Upper lobe of left lung (tissue), 6 donors: ENCODE data around the gene ZNF785. TPM values are rescaled to one million over a fixed set of nuclear protein-coding genes. Genes with fewer than 3 reads are reported as not detected.
A peak's percentile ranks its signal among the peaks of the same experiment; 100 is the strongest.

Experiments used
- ATAC-seq, 2 donors: fragments of 200-7000 bp; cut with Tn5 transposase; one replicate each; pipeline ENCODE4 v1.9.1; 2022; ENCODE audit warnings: mild to moderate bottlenecking in 2 of 2, moderate library complexity in 2 of 2; ENCODE audit not compliant: low FRiP score in 2 of 2
- DNase-seq, 2 donors: peaks; one replicate each; pipeline ENCODE4 v3.0.0-alpha.2; 2019 to 2020
- H3K27ac ChIP-seq, 4 donors: fragments of 200-600 bp; sonication (generic); one replicate each; pipeline ENCODE4 v1.5.1; 2016 to 2019
- H3K27me3 ChIP-seq, 4 donors: fragments of 200-600 bp; sonication (generic); one replicate each; pipeline ENCODE4 v1.5.1; 2017 to 2019
- H3K36me3 ChIP-seq, 4 donors: fragments of 200-600 bp; sonication (generic); one replicate each; pipeline ENCODE4 v1.5.1; 2016 to 2019
- H3K4me1 ChIP-seq, 4 donors: fragments of 200-600 bp; sonication (generic); one replicate each; pipeline ENCODE4 v1.5.1; 2018 to 2019
- H3K4me3 ChIP-seq, 4 donors: fragments of 200-600 bp; sonication (generic); one replicate each; pipeline ENCODE4 v1.5.1; 2017 to 2019; ENCODE audit warnings: mild to moderate bottlenecking in 2 of 4, moderate library complexity in 1 of 4
- H3K9me3 ChIP-seq, 4 donors: fragments of 200-600 bp; sonication (generic); one replicate each; pipeline ENCODE4 v1.5.1; 2018 to 2019
- CTCF ChIP-seq, 6 experiments: fragments of 450-650 bp in 4 of 6; fragments of 200-600 bp in 2 of 6; sonication (generic) in 2 of 6; IDR thresholded peaks; one replicate each; pipeline ENCODE4 v1.5.1; 2016 to 2019; ENCODE audit warnings: antibody characterized with exemption in 6 of 6
- EP300 ChIP-seq, 4 donors: sonication (generic); formaldehyde crosslinking; IDR thresholded peaks; one replicate each; pipeline ENCODE4 v1.5.1; 2017; ENCODE audit warnings: antibody characterized with exemption in 4 of 4, control low read depth in 2 of 4
- POLR2A ChIP-seq, 4 donors: fragments of 450-650 bp; IDR thresholded peaks; one replicate each; pipeline ENCODE4 v1.5.1; 2016 to 2017; ENCODE audit warnings: antibody characterized with exemption in 4 of 4, mild to moderate bottlenecking in 2 of 4
- POLR2AphosphoS5 ChIP-seq, 2 donors: sonication (generic); formaldehyde crosslinking; IDR thresholded peaks; one replicate each; pipeline ENCODE4 v1.5.1; 2017; ENCODE audit warnings: antibody characterized with exemption in 2 of 2
- WGBS, 2 donors: methylation state at CpG; one replicate each; pipeline ENCODE4 v1.1.5; 2017 to 2018; 5-methylcytosine and 5-hydroxymethylcytosine counted together
- small RNA-seq, 4 donors: library from RNA; depleted of rRNA; stranded (forward); fragments of <200 nt; gene quantifications; one replicate each; pipeline ENCODE3, GENCODE V24; 2016
- total RNA-seq, 6 donors: library from RNA; depleted of rRNA in 4 of 6; stranded (reverse); fragments of >200 nt in 4 of 6; gene quantifications; one replicate each; pipeline versions ENCODE4 v1.1.0 to v1.2.1, GENCODE V29; 2016 to 2021
- donor health status: DM: no; HTN: no; CAD: no; lungs with moderate emphysema.
- donor health status: DM: no; HTN: yes; CAD: no; lungs with severe emphysema.

The ZNF785 gene
- total RNA-seq, 6 donors from 2014 or later: 7.3 to 52.4 (median 15.3) TPM

- Histone ChIP-seq H3K9me3 (no peaks in the 10 kb centered on the region), H3K27ac (peak overlapping the region in 2 of 4 donors; percentile 96 to 98), H3K36me3 (peaks cover 0 to 28% (median 14%) of the 10 kb centered on the region in 4 donors), H3K4me1 (peaks cover 16 to 51% (median 29%) of the 10 kb centered on the region in 4 donors), H3K27me3 (no peaks in the 10 kb centered on the region), H3K4me3 (peak overlapping the region in 2 of 4 donors; percentile 79 to 83)
- DNase-seq (no peak), ATAC-seq (no peak)
- TF ChIP-seq POLR2A (IDR thresholded peaks at IDR 0.05): no peak
- TF ChIP-seq CTCF (IDR thresholded peaks at IDR 0.05): no peak
- TF ChIP-seq EP300 (IDR thresholded peaks at IDR 0.05): no peak
- no peak for TF ChIP-seq POLR2AphosphoS5 (IDR thresholded peaks at IDR 0.05)
- WGBS, 2 donors: 79% methylated on average over 7 of the region's 11 CpGs
Observed at GRCh38 chr16:30533146-30533522, 52.4 kb downstream of the ZNF785 start.

GRCh38 chr16:30532285-30533145 lies 53.0 kb downstream of the ZNF785 start:
- 96% methylated on average over 19 to 54 of the region's 57 CpGs for WGBS, 2 donors
- no peak for ATAC-seq
- H3K36me3 ChIP-seq: peaks cover 0 to 28% (median 14%) of the 10 kb centered on the region in 4 donors

More at GRCh38 chr16:30532285-30533145, 53.0 kb downstream of the ZNF785 start:
- TF ChIP-seq CTCF (IDR thresholded peaks at IDR 0.05) (no peak), POLR2A (IDR thresholded peaks at IDR 0.05) (no peak), POLR2AphosphoS5 (IDR thresholded peaks at IDR 0.05) (no peak), EP300 (IDR thresholded peaks at IDR 0.05) (no peak)
- H3K27me3 ChIP-seq: no peaks in the 10 kb centered on the region
- H3K4me1 ChIP-seq: peaks cover 22 to 57% (median 35%) of the 10 kb centered on the region in 4 donors
- peak in 1 of 2 donors; percentile 84 for DNase-seq
- H3K27ac ChIP-seq: peak overlapping the region in 2 of 4 donors; percentile 96 to 98
- no peaks in the 10 kb centered on the region for H3K9me3 ChIP-seq
- H3K4me3 ChIP-seq: no peak overlapping the region

Small RNAs within 50 kb of the gene (small RNA-seq; reads per million reads assigned to genes)
- gene AC093249.1 (0 reads per million in 4 donors), gene AC093249.4 (0 reads per million in 4 donors)

Other genes starting within 250 kb of the ZNF785 start
- 10 to 100 TPM; 24.2 to 63.7 (median 38.8) TPM for gene CD2BP2, start 230.4 kb downstream of the ZNF785 start, total RNA-seq
- 10 to 100 TPM; 31.1 to 71.2 (median 40.3) TPM for gene TBC1D10B, start 215.2 kb downstream of the ZNF785 start, total RNA-seq
- 1 to 10 TPM in 1 of 6 donors, not detected in 5; 1.6 TPM for gene MYL11, start 210.9 kb downstream of the ZNF785 start, total RNA-seq
- 10 to 100 TPM in 1 of 6 donors, 1 to 10 TPM in 5; 3.5 to 13.6 (median 7.1) TPM for gene SEPTIN1, start 203.1 kb downstream of the ZNF785 start, total RNA-seq
- 10 to 100 TPM in 3 of 6 donors, 1 to 10 TPM in 3; 6.8 to 29.2 (median 10.9) TPM for gene ZNF48, start 190.3 kb downstream of the ZNF785 start, total RNA-seq
- gene ZNF771, start 178.1 kb downstream of the ZNF785 start, total RNA-seq: 10 to 100 TPM in 2 of 6 donors, 1 to 10 TPM in 4; 5.2 to 12.3 (median 7.2) TPM
- gene DCTPP1, start 155.7 kb downstream of the ZNF785 start, total RNA-seq: 10 to 100 TPM in 5 of 6 donors, 1 to 10 TPM in 1; 4.2 to 31.8 (median 20.0) TPM
- gene SEPHS2, start 139.8 kb downstream of the ZNF785 start, total RNA-seq: 10 to 100 TPM; 34.7 to 64.0 (median 38.2) TPM
- gene ITGAL, start 113.0 kb downstream of the ZNF785 start, total RNA-seq: 100 to 1,000 TPM in 1 of 6 donors, 10 to 100 TPM in 5; 22.8 to 138 (median 67.0) TPM
- 10 to 100 TPM; 27.3 to 58.7 (median 34.8) TPM for gene ZNF768, start 59.1 kb downstream of the ZNF785 start, total RNA-seq
- gene ZNF747, start 50.8 kb downstream of the ZNF785 start, total RNA-seq: 10 to 100 TPM; 11.0 to 15.5 (median 11.5) TPM
- 10 to 100 TPM in 4 of 6 donors, 1 to 10 TPM in 2; 7.6 to 18.9 (median 10.6) TPM for gene ZNF764, start 27.3 kb downstream of the ZNF785 start, total RNA-seq
- 10 to 100 TPM; 15.0 to 34.6 (median 18.8) TPM for gene ZNF688, start 14.0 kb downstream of the ZNF785 start, total RNA-seq
- 10 to 100 TPM in 2 of 6 donors, 1 to 10 TPM in 4; 3.1 to 10.9 (median 8.9) TPM for gene ZNF689, start 24.7 kb upstream of the ZNF785 start, total RNA-seq
- 100 to 1,000 TPM in 1 of 6 donors, 10 to 100 TPM in 5; 34.5 to 160 (median 54.9) TPM for gene PRR14, start 65.3 kb upstream of the ZNF785 start, total RNA-seq
- gene FBRS, start 72.7 kb upstream of the ZNF785 start, total RNA-seq: 100 to 1,000 TPM in 1 of 6 donors, 10 to 100 TPM in 5; 38.0 to 150 (median 70.4) TPM
- gene SRCAP, start 113.5 kb upstream of the ZNF785 start, total RNA-seq: 100 to 1,000 TPM in 1 of 6 donors, 10 to 100 TPM in 5; 38.3 to 102 (median 66.0) TPM
- gene PHKG2, start 162.7 kb upstream of the ZNF785 start, total RNA-seq: 10 to 100 TPM; 27.4 to 70.2 (median 33.5) TPM
- 10 to 100 TPM in 4 of 6 donors, 1 to 10 TPM in 2; 6.1 to 45.1 (median 16.0) TPM for gene CFAP119, start 176.4 kb upstream of the ZNF785 start, total RNA-seq
- 100 to 1,000 TPM in 2 of 6 donors, 10 to 100 TPM in 4; 69.9 to 137 (median 95.2) TPM for gene RNF40, start 176.6 kb upstream of the ZNF785 start, total RNA-seq
- gene ZNF629, start 201.5 kb upstream of the ZNF785 start, total RNA-seq: 10 to 100 TPM; 13.1 to 32.5 (median 14.8) TPM